Esophagus (tissue), 2 donors: Measurements from ENCODE around the gene WDFY1. TPM values are rescaled to one million over a fixed set of nuclear protein-coding genes. Genes with fewer than 3 reads are reported as not detected.

Source experiments
- H3K27ac ChIP-seq, 2 donors: one replicate each; pipeline ENCODE4 v1.5.1; 2013; ENCODE audit warnings: low read depth in 2 of 2, mild to moderate bottlenecking in 2 of 2, inconsistent platforms in 1 of 2, low read length in 1 of 2, moderate library complexity in 1 of 2
- H3K27me3 ChIP-seq, 2 donors: one replicate each; pipeline ENCODE4 v1.6.1; 2013; ENCODE audit warnings: low read length in 2 of 2, control low read depth in 1 of 2, mild to moderate bottlenecking in 1 of 2; ENCODE audit not compliant: insufficient read depth in 2 of 2, control insufficient read depth in 1 of 2
- H3K36me3 ChIP-seq, 2 donors: one replicate each; pipeline ENCODE4 v1.6.1; 2013; ENCODE audit warnings: low read length in 1 of 2; ENCODE audit not compliant: control insufficient read depth in 2 of 2, insufficient read depth in 2 of 2
- H3K4me1 ChIP-seq, 2 donors: one replicate each; pipeline ENCODE4 v1.6.1; 2013; ENCODE audit warnings: low read length in 1 of 2; ENCODE audit not compliant: control insufficient read depth in 2 of 2, insufficient read depth in 2 of 2
- H3K4me3 ChIP-seq, 2 donors: one replicate each; pipeline ENCODE4 v1.5.1; 2013; ENCODE audit warnings: low read length in 2 of 2, mild to moderate bottlenecking in 2 of 2, low read depth in 1 of 2, moderate library complexity in 1 of 2
- H3K9me3 ChIP-seq, 2 donors: one replicate each; pipeline ENCODE4 v1.6.1; 2013; ENCODE audit warnings: mild to moderate bottlenecking in 2 of 2, low read depth in 1 of 2, low read length in 1 of 2, moderate library complexity in 1 of 2; ENCODE audit not compliant: control insufficient read depth in 2 of 2, insufficient read depth in 1 of 2
- WGBS, 2 donors: extraction: QIAGEN DNeasy Blood & Tissue Kit; methylation state at CpG; one replicate each; pipeline ENCODE4 v1.1.7; 2013; 5-methylcytosine and 5-hydroxymethylcytosine counted together
- polyA plus RNA-seq, 2 donors: library from polyadenylated mRNA; stranded (reverse); fragments of 200-250 nt; gene quantifications; one replicate each; pipeline ENCODE4 v1.2.3, GENCODE V29; 2013
- donor health status: healthy with polysubstance abuse.
- donor health status: Bipolar disorder and iron deficiency.

The WDFY1 gene
- polyA plus RNA-seq, 2 donors: 5.0 to 8.7 TPM

GRCh38 chr2:223979730-223980396, 34.7 kb upstream of the WDFY1 start:
- H3K4me1 ChIP-seq: no peaks in the 10 kb centered on the region
- 83 to 88% methylated on average over 2 of the region's 2 CpGs for WGBS, 2 donors
- H3K36me3 ChIP-seq: peaks cover 0 to 8% of the 10 kb centered on the region in 2 donors
- no peaks in the 10 kb centered on the region for H3K9me3 ChIP-seq
- no peak overlapping the region for H3K4me3 ChIP-seq
- no peak overlapping the region for H3K27ac ChIP-seq
- no peaks in the 10 kb centered on the region for H3K27me3 ChIP-seq

- WGBS, 2 donors: 85 to 89% methylated on average over 4 of the region's 4 CpGs
Observed at GRCh38 chr2:223978451-223978850, 33.3 kb upstream of the WDFY1 start.

GRCh38 chr2:223976635-223977226, 31.6 kb upstream of the WDFY1 start:
- no peak overlapping the region for H3K27ac ChIP-seq
- WGBS, 2 donors: 41 to 45% methylated on average over 3 of the region's 3 CpGs
- no peaks in the 10 kb centered on the region for H3K27me3 ChIP-seq
- H3K9me3 ChIP-seq: no peaks in the 10 kb centered on the region
- no peak overlapping the region for H3K4me3 ChIP-seq
- no peaks in the 10 kb centered on the region for H3K4me1 ChIP-seq
- peaks cover 0 to 5% of the 10 kb centered on the region in 2 donors for H3K36me3 ChIP-seq

More at GRCh38 chr2:223978451-223978850, 33.3 kb upstream of the WDFY1 start:
- H3K36me3 ChIP-seq: peaks cover 0 to 5% of the 10 kb centered on the region in 2 donors
- H3K9me3 ChIP-seq: no peaks in the 10 kb centered on the region
- H3K4me1 ChIP-seq: no peaks in the 10 kb centered on the region
- H3K4me3 ChIP-seq: no peak overlapping the region
- H3K27ac ChIP-seq: no peak overlapping the region
- H3K27me3 ChIP-seq: no peaks in the 10 kb centered on the region

- H3K27ac ChIP-seq: no peak overlapping the region
- peaks cover 0 to 3% of the 10 kb centered on the region in 2 donors for H3K36me3 ChIP-seq
- H3K4me3 ChIP-seq: no peak overlapping the region
- H3K27me3 ChIP-seq: no peaks in the 10 kb centered on the region
- H3K4me1 ChIP-seq: no peaks in the 10 kb centered on the region
- 96 to 100% methylated on average over 3 of the region's 3 CpGs for WGBS, 2 donors
- no peaks in the 10 kb centered on the region for H3K9me3 ChIP-seq
Observed at GRCh38 chr2:223973606-223974005, 28.5 kb upstream of the WDFY1 start.

- no peaks in the 10 kb centered on the region for H3K27me3 ChIP-seq
- no peak overlapping the region for H3K4me3 ChIP-seq
- H3K4me1 ChIP-seq: no peaks in the 10 kb centered on the region
- H3K36me3 ChIP-seq: peaks cover 0 to 3% of the 10 kb centered on the region in 2 donors
- H3K9me3 ChIP-seq: no peaks in the 10 kb centered on the region
- 72 to 76% methylated on average over 7 of the region's 7 CpGs for WGBS, 2 donors
- no peak overlapping the region for H3K27ac ChIP-seq
Observed at GRCh38 chr2:223972656-223973102, 27.5 kb upstream of the WDFY1 start.

- H3K4me1 ChIP-seq: no peaks in the 10 kb centered on the region
- no peak overlapping the region for H3K4me3 ChIP-seq
- H3K36me3 ChIP-seq: peaks cover 0 to 2% of the 10 kb centered on the region in 2 donors
- H3K27me3 ChIP-seq: no peaks in the 10 kb centered on the region
- WGBS, 2 donors: 84 to 87% methylated on average over 5 of the region's 5 CpGs
- no peak overlapping the region for H3K27ac ChIP-seq
- no peaks in the 10 kb centered on the region for H3K9me3 ChIP-seq
Observed at GRCh38 chr2:223971731-223972130, 26.6 kb upstream of the WDFY1 start.

- 62% methylated on average over 8 of the region's 8 CpGs for WGBS, 2 donors
- H3K9me3 ChIP-seq: no peaks in the 10 kb centered on the region
- H3K36me3 ChIP-seq: peaks cover 0 to 2% of the 10 kb centered on the region in 2 donors
Observed at GRCh38 chr2:223970343-223971128, 25.4 kb upstream of the WDFY1 start.

GRCh38 chr2:223969856-223970255, 24.7 kb upstream of the WDFY1 start:
- H3K4me1 ChIP-seq: no peaks in the 10 kb centered on the region
- 90 to 95% methylated on average over 1 of the region's 1 CpG for WGBS, 2 donors
- no peak overlapping the region for H3K27ac ChIP-seq

More at GRCh38 chr2:223970343-223971128, 25.4 kb upstream of the WDFY1 start:
- Histone ChIP-seq H3K27ac (no peak overlapping the region), H3K4me1 (no peaks in the 10 kb centered on the region), H3K27me3 (no peaks in the 10 kb centered on the region), H3K4me3 (no peak overlapping the region)

GRCh38 chr2:223969315-223969714, 24.2 kb upstream of the WDFY1 start:
- 29% methylated on average over 3 of the region's 3 CpGs; no CpG with 5 or more reads in 1 of the 2 donors for WGBS, 2 donors
- Histone ChIP-seq H3K9me3 (no peaks in the 10 kb centered on the region), H3K4me1 (no peaks in the 10 kb centered on the region), H3K27me3 (no peaks in the 10 kb centered on the region), H3K4me3 (no peak overlapping the region), H3K27ac (no peak overlapping the region), H3K36me3 (peaks cover 0 to 2% of the 10 kb centered on the region in 2 donors)

More at GRCh38 chr2:223969856-223970255, 24.7 kb upstream of the WDFY1 start:
- Histone ChIP-seq H3K36me3 (peaks cover 0 to 2% of the 10 kb centered on the region in 2 donors), H3K9me3 (no peaks in the 10 kb centered on the region), H3K27me3 (no peaks in the 10 kb centered on the region), H3K4me3 (no peak overlapping the region)
